Keratinocyte (primary cell): Measurements from ENCODE around the gene SORBS2.

Experiments used
- CTCF ChIP-seq, 3 experiments: IDR thresholded peaks in 1 of 3; conservative IDR thresholded peaks in 1 of 3; optimal IDR thresholded peaks in 1 of 3; 2 replicates in 2 of 3; 3 replicates in 1 of 3; pipeline versions ENCODE3 to v1.5.1; 2011; ENCODE audit warnings: low read length in 3 of 3, mild to moderate bottlenecking in 3 of 3, moderate library complexity in 2 of 3, control low read depth in 1 of 3, inconsistent platforms in 1 of 3; ENCODE audit not compliant: insufficient read depth in 2 of 3; ENCODE audit errors: extremely low read depth in 1 of 3
- EZH2 ChIP-seq: IDR thresholded peaks from one replicate; pipeline ENCODE4 v1.6.1; 2012; ENCODE audit warnings: inconsistent platforms, mild to moderate bottlenecking, low read length, moderate library complexity

DNA sequence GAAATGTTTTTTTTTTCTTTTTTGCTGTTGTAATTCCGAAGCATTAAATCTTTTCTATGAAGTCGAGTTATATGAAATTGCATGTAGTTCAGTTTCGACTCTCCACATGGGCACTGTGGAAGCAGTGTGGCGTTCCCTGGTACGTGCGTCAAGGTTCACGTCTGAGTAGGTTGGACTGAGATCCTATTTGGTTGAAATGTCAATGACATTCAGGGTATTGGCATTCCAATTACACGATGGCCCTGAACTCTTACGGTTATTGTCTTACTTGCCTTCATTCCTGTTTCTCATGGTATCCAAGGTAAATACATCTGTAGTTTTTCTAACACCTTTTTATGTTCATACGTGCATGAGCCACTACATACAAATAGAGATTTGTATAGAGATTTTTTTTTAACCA, 128.8 kb downstream of the SORBS2 start:
- TF ChIP-seq CTCF (optimal IDR thresholded peaks at IDR 0.05 in 1 of 3, IDR thresholded peaks at IDR 0.05 in 1 of 3, conservative IDR thresholded peaks at IDR 0.05 in 1 of 3; ENCODE audit: extremely low read depth in 1 of 3, insufficient read depth in 2 of 3, low read length in 3 of 3) (no peak), EZH2 (no peak)
